Stimulated activated naive CD8-positive, alpha-beta T cell treated with anti-CD3 and anti-CD28 coated beads, Interleukin-15, amount 100 ng/mL, for 72 hours (primary cell): ENCODE measurements around the gene RNF208.

Experiments used
- ATAC-seq: fragments of 150-1000 bp; cut with Tn5 transposase; 2 replicates; pipeline ENCODE4 v1.10.0; 2021; ENCODE audit warnings: mild to moderate bottlenecking, moderate library complexity
- DNase-seq, 2 donors: peaks; one replicate each; pipeline ENCODE4 v3.0.0; 2021 to 2022
- H3K27ac Mint-ChIP-seq, 2 donors: one replicate each; pipeline ENCODE4 v1.8.0; 2022; ENCODE audit warnings: mild to moderate bottlenecking in 2 of 2, mixed read lengths in 2 of 2, moderate library complexity in 2 of 2
- H3K27me3 Mint-ChIP-seq: one replicate; pipeline ENCODE4 v1.8.0; 2022; ENCODE audit warnings: mixed read lengths
- H3K4me1 Mint-ChIP-seq: one replicate; pipeline ENCODE4 v1.8.0; 2022; ENCODE audit warnings: mild to moderate bottlenecking, mixed read lengths
- H3K4me3 Mint-ChIP-seq, 2 donors: one replicate each; pipeline ENCODE4 v1.8.0; 2022; ENCODE audit warnings: mild to moderate bottlenecking in 2 of 2, mixed read lengths in 2 of 2, moderate library complexity in 1 of 2
- H3K9me3 Mint-ChIP-seq, 2 donors: one replicate each; pipeline ENCODE4 v1.8.0; 2022; ENCODE audit warnings: mixed read lengths in 2 of 2

RNF208 gene

GRCh38 chr9:137188490-137189296 is 33.3 kb downstream of the RNF208 start, which contains the start of the genes ANAPC2 and SSNA1:
TSS of gene ANAPC2 (minus strand) at chr9:137188560. CDS start at chr9:137188532, 28 bp downstream.
TSS of gene SSNA1 (plus strand) at chr9:137188676. CDS start at chr9:137188727, 51 bp downstream.
- peak within 1 kb of the TSS; percentile 90 to 96 for H3K27ac Mint-ChIP-seq
- DNase-seq (peak; percentile 95 to 97), ATAC-seq (peak; percentile 86)
- no peaks in the 10 kb centered on the region for H3K9me3 Mint-ChIP-seq
- H3K27me3 Mint-ChIP-seq = no peaks in the 10 kb centered on the region
- peaks cover 62% of the 10 kb centered on the region for H3K4me1 Mint-ChIP-seq
- H3K4me3 Mint-ChIP-seq = peak within 1 kb of the TSS; percentile 91 to 98

DNA sequence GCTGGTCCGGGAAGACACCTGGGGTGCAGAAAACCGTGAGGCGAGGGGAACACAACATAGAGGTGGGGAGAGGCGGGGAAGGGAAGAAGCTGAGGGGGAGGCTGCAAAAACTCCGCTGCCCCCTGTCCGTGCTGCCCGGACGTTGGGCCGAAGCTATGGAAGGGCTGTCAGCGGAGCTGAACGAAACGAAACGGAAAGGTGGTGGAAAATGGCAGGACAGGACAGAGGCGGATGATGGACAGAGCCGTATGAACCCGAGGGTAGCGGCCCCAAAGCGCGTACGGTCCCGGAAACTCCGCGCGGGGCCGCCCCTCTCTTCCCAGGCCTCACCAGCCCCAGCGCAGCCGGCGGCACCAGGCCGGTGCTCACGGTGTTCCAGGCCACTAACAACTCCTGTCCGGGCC is 34.0 kb downstream of the RNF208 start:
- peak overlapping the region; percentile 85 to 98 for H3K4me3 Mint-ChIP-seq
- H3K27ac Mint-ChIP-seq = peak overlapping the region; percentile 90 to 96
- DNase-seq = no peak
- ATAC-seq = peak; percentile 3
- peaks cover 62% of the 10 kb centered on the region for H3K4me1 Mint-ChIP-seq
- H3K9me3 Mint-ChIP-seq = no peaks in the 10 kb centered on the region
- no peaks in the 10 kb centered on the region for H3K27me3 Mint-ChIP-seq

- Mint-ChIP-seq H3K27ac (peak overlapping the region; percentile 90 to 96), H3K9me3 (no peaks in the 10 kb centered on the region), H3K4me1 (peaks cover 62% of the 10 kb centered on the region), H3K4me3 (peak overlapping the region; percentile 85 to 98), H3K27me3 (no peaks in the 10 kb centered on the region)
- no peak for ATAC-seq
- DNase-seq = no peak
Observed at GRCh38 chr9:137187386-137187785, 34.7 kb downstream of the RNF208 start.

DNA sequence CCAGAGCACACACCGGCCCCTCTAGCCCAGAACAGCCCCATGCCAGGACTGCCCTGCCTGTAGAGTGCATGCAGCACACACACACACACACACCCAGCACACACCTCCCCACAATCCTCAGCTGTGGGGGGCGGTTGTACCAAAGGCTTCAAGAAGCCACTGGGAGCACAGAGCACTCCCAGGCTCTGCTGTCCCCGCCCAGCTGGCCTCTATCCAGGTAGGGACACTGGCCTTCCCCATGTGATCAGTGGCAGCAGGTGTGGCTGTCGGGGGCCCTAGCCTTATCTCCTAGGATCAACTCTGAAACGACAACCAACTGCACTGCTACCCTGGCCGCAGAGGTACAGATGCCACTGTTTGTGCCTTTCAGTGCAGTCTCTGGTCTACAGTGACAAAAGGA is 35.7 kb downstream of the RNF208 start:
- DNase-seq (no peak), ATAC-seq (no peak)
- Mint-ChIP-seq H3K4me3 (peak overlapping the region; percentile 85 to 98), H3K27me3 (no peaks in the 10 kb centered on the region), H3K27ac (peak overlapping the region in 1 of 2 donors; percentile 83), H3K4me1 (peaks cover 62% of the 10 kb centered on the region), H3K9me3 (no peaks in the 10 kb centered on the region)

- no peaks in the 10 kb centered on the region for H3K27me3 Mint-ChIP-seq
- no peak overlapping the region for H3K27ac Mint-ChIP-seq
- H3K4me1 Mint-ChIP-seq = peaks cover 57% of the 10 kb centered on the region
- no peak for DNase-seq
- peak overlapping the region in 1 of 2 donors; percentile 10 for H3K4me3 Mint-ChIP-seq
- no peaks in the 10 kb centered on the region for H3K9me3 Mint-ChIP-seq
- ATAC-seq = no peak
Observed at GRCh38 chr9:137185921-137186320, 36.1 kb downstream of the RNF208 start.

DNA sequence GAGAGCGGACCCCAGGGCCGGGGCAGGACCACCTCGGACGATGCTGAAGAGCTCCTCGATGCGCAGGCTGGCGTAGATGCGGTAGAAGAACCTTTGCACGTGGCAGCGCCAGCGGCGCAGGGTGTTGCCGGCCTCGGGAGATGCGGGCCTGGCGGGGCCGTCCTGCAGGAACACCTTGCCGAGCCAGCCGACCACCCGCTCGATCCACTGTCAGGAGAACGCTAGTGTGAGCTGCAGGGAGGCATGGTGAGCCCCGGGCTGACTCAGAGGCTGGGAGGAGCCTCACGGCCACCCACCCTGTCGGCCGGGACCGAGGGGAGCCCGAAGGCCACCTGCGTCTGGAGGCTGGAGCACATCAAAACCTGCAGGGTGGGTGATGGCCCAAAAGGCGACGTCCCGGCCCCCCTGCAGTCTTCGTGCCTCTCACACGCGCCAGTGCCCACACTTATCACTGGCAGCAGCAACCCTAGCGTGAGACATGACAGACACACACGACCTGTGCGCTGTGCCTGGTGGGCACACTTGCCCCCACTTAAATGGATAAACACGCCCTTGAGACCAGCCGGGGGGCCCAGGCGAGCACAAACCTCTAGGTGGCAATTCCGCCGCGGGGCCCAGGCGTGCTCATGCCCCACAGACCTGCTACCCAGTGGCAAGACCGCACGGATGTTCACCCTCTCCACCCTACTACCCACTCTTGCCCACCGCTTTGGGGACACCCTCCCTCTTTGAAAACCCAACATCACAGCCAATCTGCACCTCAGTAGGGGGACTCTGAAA is 37.0 kb downstream of the RNF208 start:
- no peaks in the 10 kb centered on the region for H3K27me3 Mint-ChIP-seq
- DNase-seq (no peak), ATAC-seq (no peak)
- H3K4me1 Mint-ChIP-seq = peaks cover 48% of the 10 kb centered on the region
- H3K9me3 Mint-ChIP-seq = no peaks in the 10 kb centered on the region
- H3K27ac Mint-ChIP-seq = peak overlapping the region in 1 of 2 donors; percentile 92
- H3K4me3 Mint-ChIP-seq = peak overlapping the region in 1 of 2 donors; percentile 18

GRCh38 chr9:137183980-137184595 is 38.0 kb downstream of the RNF208 start:
- H3K27ac Mint-ChIP-seq = peak overlapping the region; percentile 31 to 92
- no peaks in the 10 kb centered on the region for H3K27me3 Mint-ChIP-seq
- H3K4me3 Mint-ChIP-seq = no peak overlapping the region
- ATAC-seq (no peak), DNase-seq (no peak)
- H3K9me3 Mint-ChIP-seq = no peaks in the 10 kb centered on the region
- peaks cover 39% of the 10 kb centered on the region for H3K4me1 Mint-ChIP-seq

GRCh38 chr9:137182836-137183235 is 39.2 kb downstream of the RNF208 start:
- DNase-seq (no peak), ATAC-seq (no peak)
- Mint-ChIP-seq H3K4me3 (no peak overlapping the region), H3K4me1 (peaks cover 36% of the 10 kb centered on the region), H3K27me3 (no peaks in the 10 kb centered on the region), H3K9me3 (no peaks in the 10 kb centered on the region), H3K27ac (peak overlapping the region in 1 of 2 donors; percentile 85)

DNA sequence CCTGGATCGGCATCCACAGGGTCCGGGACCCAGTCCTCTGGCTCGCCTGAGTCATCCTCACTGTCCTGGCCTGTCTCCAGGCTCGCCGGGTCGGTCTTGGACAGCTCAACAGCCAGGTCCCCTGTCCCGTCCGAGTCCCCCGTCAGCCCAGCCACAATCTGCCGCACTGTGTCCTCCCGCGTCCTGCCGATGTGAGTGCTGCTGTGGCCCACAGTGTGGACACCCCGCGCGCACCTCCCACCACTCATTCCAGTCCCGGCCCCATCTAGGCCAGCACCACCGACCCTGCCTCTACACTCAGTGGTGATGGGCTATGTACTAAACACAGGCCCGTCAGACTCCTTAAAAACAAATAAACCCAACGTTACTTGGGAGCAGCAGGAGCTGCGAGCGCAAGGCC is 40.4 kb downstream of the RNF208 start:
- Mint-ChIP-seq H3K27me3 (no peaks in the 10 kb centered on the region), H3K27ac (no peak overlapping the region), H3K4me3 (no peak overlapping the region), H3K9me3 (no peaks in the 10 kb centered on the region), H3K4me1 (peaks cover 25% of the 10 kb centered on the region)
- DNase-seq (no peak), ATAC-seq (no peak)

DNA sequence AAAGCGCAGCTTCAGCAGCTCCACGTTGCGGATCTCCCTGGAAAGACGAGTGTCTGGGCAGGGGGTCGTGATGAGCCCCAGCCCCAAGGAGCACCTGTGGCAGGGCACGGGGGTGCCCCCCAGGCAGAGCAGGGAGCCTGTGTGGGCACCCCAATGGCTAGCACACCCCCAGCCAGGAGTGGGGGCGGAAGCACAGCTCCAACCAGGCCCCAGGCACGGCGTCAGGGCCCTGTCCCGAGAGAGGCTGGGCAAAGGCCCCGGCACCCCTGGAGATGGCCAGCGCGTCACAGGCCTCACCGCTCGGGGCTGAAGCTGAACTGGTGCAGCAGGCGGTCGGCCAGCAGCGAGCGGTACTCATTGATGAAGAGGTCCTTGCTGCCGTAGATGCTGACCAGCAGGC is 41.5 kb downstream of the RNF208 start:
- Mint-ChIP-seq H3K27ac (no peak overlapping the region), H3K4me1 (peaks cover 17% of the 10 kb centered on the region), H3K4me3 (no peak overlapping the region), H3K27me3 (peaks cover 5% of the 10 kb centered on the region), H3K9me3 (no peaks in the 10 kb centered on the region)
- ATAC-seq (no peak), DNase-seq (no peak)

- DNase-seq = no peak
- peaks cover 9% of the 10 kb centered on the region for H3K27me3 Mint-ChIP-seq
- ATAC-seq = no peak
Observed at GRCh38 chr9:137179761-137180160, 42.3 kb downstream of the RNF208 start.

DNA sequence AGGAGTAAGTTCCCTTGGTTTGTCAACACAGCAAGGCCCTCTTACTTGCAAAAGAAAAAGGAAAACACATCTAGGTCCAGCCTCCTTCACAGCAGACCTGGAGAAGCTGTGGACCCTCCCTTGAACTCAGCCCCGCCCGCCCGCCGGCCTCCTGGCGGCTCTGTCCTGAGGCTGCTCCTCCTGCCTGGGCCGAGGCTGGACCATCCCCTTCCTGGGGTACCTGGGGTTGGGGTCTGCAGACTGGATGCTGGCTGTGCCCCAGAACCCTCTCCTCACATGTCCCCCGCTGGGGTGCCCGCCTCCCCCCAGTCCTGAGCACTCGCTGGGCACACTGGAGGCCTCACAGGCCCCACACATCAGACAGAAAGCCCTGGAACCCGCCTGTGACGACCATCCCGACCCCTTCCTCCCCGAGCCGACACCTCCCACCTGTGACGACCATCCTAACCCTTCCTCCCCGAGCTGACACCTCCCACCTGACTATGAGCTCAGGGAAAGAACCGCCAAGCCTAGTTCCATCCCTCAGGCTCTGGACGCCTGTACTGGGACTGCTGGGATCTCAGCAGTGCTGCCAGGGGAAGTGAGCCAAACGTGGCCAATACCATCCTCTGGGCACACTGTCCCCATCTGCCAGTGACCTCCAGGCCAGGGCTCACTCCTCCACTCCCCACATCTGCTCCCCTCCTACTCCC is 43.0 kb downstream of the RNF208 start:
- Mint-ChIP-seq H3K27me3 (peaks cover 9% of the 10 kb centered on the region), H3K4me3 (no peak overlapping the region), H3K27ac (peak overlapping the region in 1 of 2 donors; percentile 42), H3K4me1 (peaks cover 20% of the 10 kb centered on the region), H3K9me3 (no peaks in the 10 kb centered on the region)
- ATAC-seq = no peak
- DNase-seq = no peak

More at GRCh38 chr9:137179761-137180160, 42.3 kb downstream of the RNF208 start:
- H3K4me3 Mint-ChIP-seq = no peak overlapping the region
- no peaks in the 10 kb centered on the region for H3K9me3 Mint-ChIP-seq
- H3K27ac Mint-ChIP-seq = peak overlapping the region in 1 of 2 donors; percentile 50
- peaks cover 20% of the 10 kb centered on the region for H3K4me1 Mint-ChIP-seq

- Mint-ChIP-seq H3K27me3 (peaks cover 16% of the 10 kb centered on the region), H3K4me3 (no peak overlapping the region), H3K27ac (peak overlapping the region in 1 of 2 donors; percentile 78), H3K9me3 (no peaks in the 10 kb centered on the region), H3K4me1 (peaks cover 22% of the 10 kb centered on the region)
- ATAC-seq (no peak), DNase-seq (no peak)
Observed at GRCh38 chr9:137178201-137178938, 43.7 kb downstream of the RNF208 start.

DNA sequence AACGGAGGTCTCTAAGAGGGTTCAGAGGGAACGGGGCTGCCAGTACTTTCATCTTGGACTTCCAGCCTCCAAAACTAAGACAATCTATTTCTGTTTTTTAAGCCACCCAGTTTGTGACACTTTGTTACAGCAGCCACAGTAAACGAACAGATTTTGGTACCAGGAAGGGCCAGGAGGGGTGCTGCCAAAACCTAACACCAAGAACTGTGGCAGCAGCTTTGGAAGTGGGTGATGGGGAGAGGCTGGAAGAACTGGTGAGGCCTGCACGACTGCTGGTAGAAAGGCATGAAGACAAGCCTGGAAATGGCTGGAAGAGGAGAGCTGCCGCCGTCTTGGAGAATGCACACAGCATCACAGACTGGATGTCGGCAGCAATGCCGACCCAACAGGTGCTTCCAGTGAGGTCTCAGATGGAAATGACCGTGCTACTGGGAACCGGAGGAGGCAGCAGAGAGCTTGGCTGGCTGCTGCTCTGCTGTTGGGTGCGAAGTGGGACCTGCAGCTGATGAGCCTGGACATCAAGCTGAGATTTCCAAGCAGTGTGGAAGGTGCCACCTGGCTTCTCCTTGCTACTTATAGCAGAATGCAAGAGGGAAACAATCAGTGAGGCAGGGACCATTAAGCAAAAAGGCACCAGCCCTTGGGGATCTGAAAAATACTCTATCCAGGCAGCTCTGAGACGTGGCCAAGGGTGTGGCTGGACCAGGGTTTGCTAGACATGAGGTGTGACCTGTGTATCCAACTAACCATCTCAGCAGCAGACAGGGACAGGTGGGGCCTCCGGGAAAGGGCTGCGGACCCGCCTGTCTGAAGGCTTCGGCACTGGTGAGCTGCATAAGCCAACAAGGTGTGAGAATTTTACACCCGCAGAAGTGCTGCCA is 45.5 kb downstream of the RNF208 start:
- Mint-ChIP-seq H3K9me3 (no peaks in the 10 kb centered on the region), H3K4me1 (peaks cover 26% of the 10 kb centered on the region), H3K4me3 (no peak overlapping the region), H3K27me3 (peaks cover 34% of the 10 kb centered on the region), H3K27ac (no peak overlapping the region)
- DNase-seq (no peak), ATAC-seq (peak; percentile 29)
